HUDEP-2 (cell line): ENCODE measurements around the gene BBLN.
"Not testable (repeated sequence)": the region's sequence is repeated elsewhere in the genome, so short reads cannot be mapped to it uniquely, and the experiment has no call there.

Experiments
- DNase-seq, 76 experiments: peaks; one replicate each; lab custom pipeline; 2025; ENCODE audit not compliant: unreplicated experiment in 76 of 76; lab: John Stamatoyannopoulos, UW

BBLN gene, protein sequence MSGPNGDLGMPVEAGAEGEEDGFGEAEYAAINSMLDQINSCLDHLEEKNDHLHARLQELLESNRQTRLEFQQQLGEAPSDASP

DNA sequence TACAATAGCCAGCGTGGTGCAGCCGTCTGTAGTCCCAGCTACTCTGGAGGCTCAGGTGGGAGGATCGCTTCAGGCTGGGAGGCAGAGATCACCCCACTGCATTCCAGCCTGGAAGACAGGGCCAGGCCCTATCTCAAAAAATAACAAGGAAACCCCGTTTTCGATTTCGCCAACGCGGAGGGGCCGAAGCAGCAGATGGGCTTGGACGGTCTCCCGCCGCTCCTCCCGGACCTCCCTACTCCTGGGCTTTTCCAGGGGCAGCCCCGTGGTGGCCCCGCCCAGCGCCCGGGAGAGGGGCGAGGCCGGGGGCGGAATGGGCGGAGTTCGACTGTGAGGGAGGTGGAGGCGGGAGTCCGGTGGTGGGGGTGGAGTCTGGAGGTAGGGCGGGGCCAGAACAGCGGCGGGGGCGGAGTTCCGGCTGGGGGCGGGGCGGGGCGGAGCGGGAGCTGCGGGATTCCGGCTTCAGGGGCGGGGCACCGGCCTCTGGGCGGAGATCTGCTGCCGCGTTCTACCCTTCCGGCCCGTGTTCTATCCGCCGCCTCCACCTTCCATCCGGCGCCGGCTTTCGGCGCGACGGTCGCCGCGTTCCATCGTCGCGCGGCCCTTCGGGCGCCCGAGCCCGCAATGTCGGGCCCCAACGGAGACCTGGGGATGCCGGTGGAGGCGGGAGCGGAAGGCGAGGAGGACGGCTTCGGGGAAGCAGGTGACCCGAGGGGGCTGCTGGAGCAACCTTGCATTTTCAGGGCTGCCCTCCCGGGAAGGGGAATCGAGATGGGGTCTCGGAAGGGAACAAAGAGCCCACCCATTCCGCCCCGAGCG lies at the start of gene BBLN:
TSS of gene BBLN (plus strand) at position 482 of the 819 bp plus-strand sequence. CDS start at position 625, 143 bp downstream.
- peak in 73 of 76 experiments; percentile 40 to 96 (median 88) for DNase-seq

- DNase-seq = not testable (repeated sequence)
These were observed 48.3 kb upstream of the BBLN start for GRCh38 chr9:128111726-128112125.

- no peak for DNase-seq
These were observed 46.3 kb upstream of the BBLN start for GRCh38 chr9:128113526-128114325.

GRCh38 chr9:128114326-128115186 lies 45.5 kb upstream of the BBLN start:
- DNase-seq = no peak

DNA sequence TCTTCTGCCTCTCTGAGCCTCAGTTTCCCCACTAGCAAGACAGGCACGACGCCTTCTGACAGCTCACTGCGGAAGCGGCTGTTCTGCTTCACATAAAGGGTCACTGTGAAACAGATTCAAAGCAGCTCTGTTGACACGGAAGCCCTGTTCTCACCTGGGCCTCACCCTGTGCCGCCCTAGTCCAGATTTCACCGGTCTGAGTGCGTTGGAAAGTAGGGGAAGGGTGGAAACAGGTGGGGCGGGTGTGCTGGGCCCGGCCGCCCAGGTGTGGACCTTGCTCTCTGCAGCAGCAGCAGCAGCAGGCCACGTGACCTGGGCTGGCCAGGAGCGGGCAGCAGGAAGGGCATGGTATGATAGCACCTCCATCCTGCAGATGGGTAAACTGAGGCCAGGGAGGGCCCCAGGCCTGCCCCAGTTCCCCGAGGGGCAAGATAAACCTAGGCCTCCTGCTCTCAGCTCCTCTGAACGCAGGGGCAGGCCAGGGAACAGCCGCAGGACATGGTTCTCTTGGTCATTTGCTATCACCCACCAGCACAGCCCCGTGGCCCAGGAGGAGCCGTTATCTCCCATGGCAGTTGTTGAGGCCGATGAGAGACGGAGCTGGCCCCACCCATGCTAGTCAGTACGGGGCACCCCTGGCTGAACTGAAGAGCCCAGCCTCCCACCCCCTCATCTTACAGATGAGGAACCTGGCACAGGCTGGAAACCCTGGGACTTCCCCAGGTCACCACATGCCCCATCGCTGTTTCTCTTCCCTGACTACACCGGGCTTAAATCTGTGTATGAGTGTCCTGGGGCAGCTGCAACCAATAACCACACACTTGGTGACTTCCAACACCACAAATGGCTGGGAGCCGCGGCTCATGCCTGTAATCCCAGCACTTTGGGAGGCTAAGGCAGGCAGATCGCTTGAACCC lies 44.6 kb upstream of the BBLN start:
- DNase-seq = peak in 75 of 76 experiments; percentile 75 to 99 (median 95)

GRCh38 chr9:128116104-128117083 lies 43.7 kb upstream of the BBLN start:
- DNase-seq = peak in 1 of 76 experiments; percentile 24

- DNase-seq = peak in 75 of 76 experiments; percentile 27 to 98 (median 87)
These were observed 42.2 kb upstream of the BBLN start for GRCh38 chr9:128117613-128118471.

- no peak for DNase-seq
These were observed 41.6 kb upstream of the BBLN start for GRCh38 chr9:128118472-128118857.

- no peak for DNase-seq
These were observed 40.9 kb upstream of the BBLN start for GRCh38 chr9:128118971-128119665.

GRCh38 chr9:128120061-128120740 lies 39.9 kb upstream of the BBLN start:
- DNase-seq = no peak

GRCh38 chr9:128120741-128121465 lies 39.2 kb upstream of the BBLN start:
- DNase-seq = no peak

GRCh38 chr9:128121466-128121810 lies 38.6 kb upstream of the BBLN start:
- DNase-seq = no peak

- no peak for DNase-seq
These were observed 37.9 kb upstream of the BBLN start for GRCh38 chr9:128121924-128122808.

GRCh38 chr9:128122809-128123175 lies 37.3 kb upstream of the BBLN start:
- no peak for DNase-seq
